H7 (cell line): ENCODE results near the gene LEFTY1. TPM values are rescaled to one million over a fixed set of nuclear protein-coding genes. Genes with fewer than 3 reads are reported as not detected.

Source experiments
- DNase-seq: peaks from one replicate; pipeline ENCODE4 v3.0.0; 2012
- H3K27me3 ChIP-seq: 2 replicates; pipeline ENCODE4 v1.6.0; 2011; ENCODE audit warnings: mild to moderate bottlenecking, low read length; ENCODE audit not compliant: control insufficient read depth, insufficient read depth
- H3K36me3 ChIP-seq: replicated peaks from 2 replicates; pipeline ENCODE4 v1.5.1; 2011; ENCODE audit warnings: low read length; ENCODE audit not compliant: control insufficient read depth, insufficient read depth
- H3K4me3 ChIP-seq: 2 replicates; pipeline ENCODE4 v1.5.1; 2011; ENCODE audit warnings: low read depth, mild to moderate bottlenecking, control low read depth, low read length, moderate library complexity; ENCODE audit not compliant: insufficient read depth
- total RNA-seq: library from RNA; depleted of rRNA; stranded (reverse); fragments of >200 nt; shearing (Covaris generic); gene quantifications from 2 replicates; pipeline ENCODE4 v1.2.3, GENCODE V29; 2014

LEFTY1 gene
- total RNA-seq, 1 experiment from 2014 or later, result 3,860 TPM

- Histone ChIP-seq H3K36me3 (peaks cover 61% of the 10 kb centered on the region), H3K4me3 (no peak overlapping the region), H3K27me3 (no peaks in the 10 kb centered on the region)
- DNase-seq, result no peak
These were observed 13.7 kb downstream of the LEFTY1 start for GRCh38 chr1:225875044-225875815.

GRCh38 chr1:225874431-225874830 is 14.5 kb downstream of the LEFTY1 start:
- Histone ChIP-seq H3K36me3 (peaks cover 58% of the 10 kb centered on the region), H3K27me3 (no peaks in the 10 kb centered on the region), H3K4me3 (no peak overlapping the region)
- DNase-seq, result no peak

DNA sequence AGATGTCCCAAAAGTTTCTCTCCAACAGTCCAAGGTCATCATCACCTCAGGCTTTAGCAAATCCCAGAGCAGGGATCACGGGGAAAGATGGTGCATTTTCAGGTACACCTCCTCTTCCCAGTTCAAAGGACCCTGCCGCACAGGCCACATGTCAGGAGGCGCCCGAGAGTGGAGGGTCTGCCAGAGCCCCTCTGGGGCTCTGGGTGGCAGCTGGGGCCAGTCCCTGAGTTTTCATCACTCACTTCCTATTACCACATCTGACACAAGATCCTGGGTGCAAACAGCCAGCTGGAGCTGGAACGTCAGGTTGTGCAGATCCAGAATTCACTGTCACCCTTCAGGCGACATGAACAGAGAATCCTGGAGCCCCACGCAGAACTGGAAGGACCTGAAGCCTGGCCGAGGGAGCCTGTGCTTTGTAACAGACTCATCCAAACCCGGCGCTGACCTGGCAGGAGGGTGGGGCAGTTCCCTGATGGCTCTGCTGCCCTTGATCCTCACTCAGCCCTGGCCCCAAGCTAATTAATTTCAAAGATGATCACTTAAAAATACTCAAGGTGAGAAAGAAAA is 15.6 kb downstream of the LEFTY1 start:
- no peak for DNase-seq
- Histone ChIP-seq H3K36me3 (peaks cover 57% of the 10 kb centered on the region), H3K27me3 (no peaks in the 10 kb centered on the region), H3K4me3 (no peak overlapping the region)

- H3K36me3 ChIP-seq, result peaks cover 60% of the 10 kb centered on the region
- no peak overlapping the region for H3K4me3 ChIP-seq
These were observed 16.9 kb downstream of the LEFTY1 start for GRCh38 chr1:225872075-225872430.

GRCh38 chr1:225871359-225872074 is 17.4 kb downstream of the LEFTY1 start:
- Histone ChIP-seq H3K4me3 (no peak overlapping the region), H3K27me3 (no peaks in the 10 kb centered on the region), H3K36me3 (peaks cover 63% of the 10 kb centered on the region)
- DNase-seq, result no peak

More at GRCh38 chr1:225872075-225872430, 16.9 kb downstream of the LEFTY1 start:
- no peak for DNase-seq
- H3K27me3 ChIP-seq, result no peaks in the 10 kb centered on the region

DNA sequence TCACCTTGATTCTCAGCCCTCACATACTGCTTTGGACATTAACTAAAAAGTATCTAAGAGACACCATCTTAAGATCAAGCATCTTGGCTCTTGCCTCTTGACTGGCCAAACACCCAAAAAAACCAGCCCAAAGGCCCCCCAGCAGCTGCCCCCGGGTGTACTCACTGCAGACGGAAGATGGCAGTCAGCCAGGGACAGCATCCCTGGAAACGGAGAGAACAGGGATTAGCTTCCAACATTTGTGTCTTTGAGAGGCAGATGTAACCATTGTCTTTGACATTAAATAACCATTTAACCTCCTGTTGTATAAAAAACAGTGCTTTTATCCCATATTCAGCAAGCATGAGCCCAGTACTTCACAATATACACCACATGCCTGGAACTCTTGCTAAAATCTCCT is 18.0 kb downstream of the LEFTY1 start:
- Histone ChIP-seq H3K36me3 (peaks cover 63% of the 10 kb centered on the region), H3K27me3 (no peaks in the 10 kb centered on the region)
- DNase-seq, result no peak

DNA sequence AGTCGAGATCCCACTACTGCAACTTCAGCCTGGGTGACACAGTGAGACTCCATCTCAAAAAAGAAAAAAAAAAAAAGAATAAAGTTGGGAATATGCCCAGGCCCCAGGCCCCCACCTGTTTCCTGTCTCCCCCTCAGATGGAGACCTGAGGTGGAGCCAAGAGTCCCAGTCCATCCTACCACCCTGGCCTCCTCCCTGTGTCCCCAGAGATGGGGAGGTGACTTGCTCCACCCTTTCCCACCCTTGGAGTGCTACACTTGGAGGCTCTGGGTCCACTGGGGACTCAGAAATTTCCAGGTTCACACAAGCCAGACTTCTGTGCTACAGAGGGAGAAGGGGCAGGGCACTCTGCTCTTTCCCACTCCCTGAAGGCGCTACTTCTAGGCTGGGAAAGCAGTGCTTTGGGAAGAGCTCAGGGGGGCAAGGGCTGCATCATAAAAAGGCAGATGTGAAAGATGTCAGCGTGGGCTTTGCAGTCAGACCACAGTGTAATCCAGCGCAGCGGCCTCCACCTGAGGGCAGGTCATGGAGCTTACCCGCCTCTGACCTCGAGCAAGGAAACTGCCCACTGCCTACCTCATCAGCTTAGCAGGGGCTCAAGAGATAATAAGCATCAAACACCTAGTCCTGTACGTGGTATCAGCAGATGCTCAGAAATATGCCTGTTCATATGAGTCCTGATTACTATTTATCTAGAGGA is 20.2 kb downstream of the LEFTY1 start:
- DNase-seq, result no peak
- H3K36me3 ChIP-seq, result peaks cover 63% of the 10 kb centered on the region
- no peak overlapping the region for H3K4me3 ChIP-seq
- H3K27me3 ChIP-seq, result no peaks in the 10 kb centered on the region

More for the DNA sequence above, 18.0 kb downstream of the LEFTY1 start:
- H3K4me3 ChIP-seq, result no peak overlapping the region

- Histone ChIP-seq H3K36me3 (peaks cover 66% of the 10 kb centered on the region), H3K27me3 (no peaks in the 10 kb centered on the region), H3K4me3 (no peak overlapping the region)
- DNase-seq, result no peak
These were observed 22.0 kb downstream of the LEFTY1 start for GRCh38 chr1:225866981-225867380.

- no peak for DNase-seq
These were observed 22.7 kb downstream of the LEFTY1 start for GRCh38 chr1:225866061-225866837.

GRCh38 chr1:225865514-225865913 is 23.4 kb downstream of the LEFTY1 start:
- no peak for DNase-seq
- no peak overlapping the region for H3K4me3 ChIP-seq
- peaks cover 72% of the 10 kb centered on the region for H3K36me3 ChIP-seq
- H3K27me3 ChIP-seq, result no peaks in the 10 kb centered on the region

More at GRCh38 chr1:225866061-225866837, 22.7 kb downstream of the LEFTY1 start:
- Histone ChIP-seq H3K27me3 (no peaks in the 10 kb centered on the region), H3K4me3 (no peak overlapping the region), H3K36me3 (peaks cover 69% of the 10 kb centered on the region)

DNA sequence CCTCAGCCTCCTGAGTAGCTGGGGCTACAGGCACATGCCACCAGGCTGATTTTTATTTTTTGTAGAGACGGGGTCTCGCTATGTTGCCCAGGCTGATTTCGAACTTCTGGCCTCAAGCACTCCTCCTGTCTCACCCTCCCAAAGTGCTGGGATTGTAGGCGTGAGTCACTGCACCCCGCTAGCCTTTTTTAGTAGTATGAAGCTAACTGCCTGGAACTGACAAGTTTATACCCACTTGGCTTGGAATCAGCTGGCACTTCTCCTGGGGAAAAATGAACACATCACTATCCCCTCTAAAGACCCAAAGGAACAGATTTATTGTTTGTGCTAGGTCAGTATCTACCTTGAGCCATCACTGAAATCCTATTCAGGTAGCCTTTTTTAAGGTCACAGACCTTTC is 25.8 kb downstream of the LEFTY1 start:
- H3K27me3 ChIP-seq, result no peaks in the 10 kb centered on the region
- H3K36me3 ChIP-seq, result peaks cover 78% of the 10 kb centered on the region
- no peak for DNase-seq
- no peak overlapping the region for H3K4me3 ChIP-seq

DNA sequence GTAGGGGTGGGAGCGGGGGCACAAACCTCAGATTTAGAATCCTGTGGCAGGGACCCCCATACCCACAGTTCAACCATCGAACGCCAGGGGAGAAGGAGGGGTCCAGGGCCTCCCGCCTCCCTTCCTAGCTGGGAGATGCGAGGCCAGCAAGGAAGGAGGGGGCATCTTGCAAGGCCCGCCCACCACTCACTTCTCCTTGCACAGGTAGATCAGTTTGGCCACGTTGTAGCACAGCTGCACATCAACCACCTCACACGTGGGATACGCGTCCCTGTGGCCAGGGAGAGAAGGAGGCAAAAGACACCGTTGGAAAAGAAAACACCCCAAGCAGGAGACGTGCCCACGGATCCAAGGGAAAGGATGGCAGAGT is 26.4 kb downstream of the LEFTY1 start:
- Histone ChIP-seq H3K36me3 (peaks cover 77% of the 10 kb centered on the region), H3K4me3 (no peak overlapping the region), H3K27me3 (no peaks in the 10 kb centered on the region)
- DNase-seq, result no peak

DNA sequence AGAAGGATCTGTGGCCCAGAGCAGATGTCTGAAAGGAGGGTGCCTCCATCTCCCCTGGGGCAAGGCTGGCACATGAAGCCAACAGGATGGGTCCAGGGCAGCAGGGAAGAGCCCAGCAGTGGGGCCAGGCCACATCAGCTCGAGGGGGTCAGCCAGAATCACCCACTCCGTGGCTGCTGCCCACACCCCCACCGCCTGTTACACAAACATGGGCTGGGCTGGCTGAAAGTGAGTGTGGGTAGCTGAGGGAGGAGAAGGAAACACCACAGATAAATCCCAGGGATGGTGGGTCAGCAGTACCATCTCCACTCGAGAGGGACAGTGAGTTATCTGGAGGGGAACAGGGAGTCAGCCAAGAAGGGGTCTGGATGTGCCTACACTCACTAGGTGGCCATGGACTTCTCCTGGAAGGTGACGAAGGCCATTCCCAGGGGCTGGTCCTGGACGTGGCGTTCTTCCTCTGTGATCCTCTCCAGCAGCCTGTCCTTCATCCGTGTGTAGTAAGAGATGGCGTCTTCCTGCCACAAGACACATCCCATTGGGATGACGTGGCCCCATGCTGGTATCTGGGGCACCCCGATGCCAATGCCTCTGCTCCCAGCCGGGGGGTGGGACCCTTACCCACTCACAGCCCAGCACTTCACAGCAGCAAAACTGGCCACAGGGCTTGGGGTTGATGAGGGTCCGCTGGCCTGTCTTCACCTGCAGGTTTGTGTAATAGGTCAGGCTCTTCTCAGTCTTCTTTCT is 26.9 kb downstream of the LEFTY1 start:
- Histone ChIP-seq H3K27me3 (no peaks in the 10 kb centered on the region), H3K36me3 (peaks cover 75% of the 10 kb centered on the region), H3K4me3 (no peak overlapping the region)
- no peak for DNase-seq
